MCF 10A (cell line): ENCODE results near the gene COLEC11. TPM values are rescaled to one million over a fixed set of nuclear protein-coding genes. Genes with fewer than 3 reads are reported as not detected.

Experiments used
- BruUV-seq: library from RNA; stranded (reverse); fragments of 400-500 nt; replicated peaks from 2 replicates; lab custom pipeline; 2021; lab: Mats Ljungman, UMichigan
- CTCF ChIA-PET: fragments of 300-600 bp; sonication (Branson Sonifier 250); formaldehyde crosslinking; extraction: SDS; loops from one replicate; lab custom pipeline; 2021; ENCODE audit warnings: antibody characterized with exemption, inconsistent platforms; lab: Yijun Ruan, JAX
- POLR2A ChIA-PET: fragments of 300-600, 350-650 bp; sonication (Branson Sonifier 250); formaldehyde crosslinking; extraction: SDS; loops from one replicate; lab custom pipeline; 2020; ENCODE audit warnings: antibody characterized with exemption, inconsistent platforms; lab: Yijun Ruan, JAX
- DNase-seq: peaks from one replicate; pipeline ENCODE4 v3.0.0-alpha.2; 2018; ENCODE audit not compliant: unreplicated experiment
- H3K27ac Mint-ChIP-seq: one replicate; pipeline ENCODE4 v1.8.0; 2022; ENCODE audit warnings: mild to moderate bottlenecking, low read depth, mixed read lengths; ENCODE audit not compliant: unreplicated experiment
- H3K27me3 Mint-ChIP-seq: one replicate; pipeline ENCODE4 v1.8.0; 2022; ENCODE audit warnings: mixed read lengths; ENCODE audit not compliant: insufficient read depth, unreplicated experiment
- H3K36me3 Mint-ChIP-seq: one replicate; pipeline ENCODE4 v1.8.0; 2022; ENCODE audit warnings: mild to moderate bottlenecking, moderate library complexity, mixed read lengths; ENCODE audit not compliant: insufficient read depth, unreplicated experiment
- H3K4me1 Mint-ChIP-seq: one replicate; pipeline ENCODE4 v1.8.0; 2022; ENCODE audit warnings: mixed read lengths; ENCODE audit not compliant: insufficient read depth, unreplicated experiment
- H3K4me3 Mint-ChIP-seq: one replicate; pipeline ENCODE4 v1.8.0; 2022; ENCODE audit warnings: mild to moderate bottlenecking, moderate library complexity, mixed read lengths; ENCODE audit not compliant: unreplicated experiment
- H3K9me3 Mint-ChIP-seq: one replicate; pipeline ENCODE4 v1.8.0; 2022; ENCODE audit warnings: mixed read lengths; ENCODE audit not compliant: unreplicated experiment
- intact Hi-C: fragments of 100-400 bp; cut with micrococcal nuclease; formaldehyde crosslinking; loops from 2 replicates; pipeline ENCODE4 v1.14.1; 2022
- total RNA-seq: library from RNA; stranded (reverse); gene quantifications from 2 replicates; pipeline ENCODE4 v1.2.3, GENCODE V29; 2022
- TF ChIP-seq, protein P1 (sequence below): fragments of 200-600 bp; IDR thresholded peaks from one replicate; pipeline ENCODE4 v1.8.0; 2022; ENCODE audit warnings: antibody characterized with exemption, mild to moderate bottlenecking; ENCODE audit not compliant: unreplicated experiment

The COLEC11 gene
- total RNA-seq, 1 experiment from 2014 or later, result not detected

DNA sequence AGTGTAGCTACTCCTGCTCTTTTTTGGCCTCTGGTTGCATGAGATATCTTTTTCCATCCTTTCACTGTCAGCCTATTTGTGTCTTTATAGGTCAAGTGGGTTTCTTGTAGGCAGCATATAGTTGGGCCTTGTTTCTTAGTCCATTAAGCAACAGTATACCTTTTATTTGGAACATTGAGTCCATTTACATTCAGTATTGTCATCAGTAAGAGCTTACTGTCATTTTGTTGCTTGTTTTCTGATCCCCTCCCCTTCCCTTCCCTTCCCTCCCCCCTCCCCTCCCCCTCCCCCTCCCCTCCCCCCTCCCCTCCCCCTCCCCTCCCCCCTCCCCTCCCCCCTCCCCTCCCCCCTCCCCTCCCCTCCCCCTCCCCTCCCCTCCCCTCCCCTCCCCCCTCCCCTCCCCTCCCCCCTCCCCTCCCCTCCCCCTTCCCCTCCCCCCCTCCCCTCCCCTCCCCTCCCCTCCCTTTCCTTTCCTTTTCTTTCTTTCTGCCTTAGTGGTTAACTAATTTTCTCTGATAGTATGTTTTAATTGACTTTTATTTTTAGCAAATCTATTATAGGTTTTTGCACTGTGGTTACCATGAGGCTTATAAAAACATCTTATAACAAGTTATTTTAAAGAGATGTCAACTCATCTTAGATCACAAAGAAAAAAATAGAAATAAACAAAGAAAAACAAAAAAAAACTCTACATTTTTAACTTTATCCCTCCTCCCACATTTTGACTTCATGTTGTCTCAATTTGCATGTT lies 95.3 kb downstream of the COLEC11 start:
- TF ChIP-seq, protein P1, sequence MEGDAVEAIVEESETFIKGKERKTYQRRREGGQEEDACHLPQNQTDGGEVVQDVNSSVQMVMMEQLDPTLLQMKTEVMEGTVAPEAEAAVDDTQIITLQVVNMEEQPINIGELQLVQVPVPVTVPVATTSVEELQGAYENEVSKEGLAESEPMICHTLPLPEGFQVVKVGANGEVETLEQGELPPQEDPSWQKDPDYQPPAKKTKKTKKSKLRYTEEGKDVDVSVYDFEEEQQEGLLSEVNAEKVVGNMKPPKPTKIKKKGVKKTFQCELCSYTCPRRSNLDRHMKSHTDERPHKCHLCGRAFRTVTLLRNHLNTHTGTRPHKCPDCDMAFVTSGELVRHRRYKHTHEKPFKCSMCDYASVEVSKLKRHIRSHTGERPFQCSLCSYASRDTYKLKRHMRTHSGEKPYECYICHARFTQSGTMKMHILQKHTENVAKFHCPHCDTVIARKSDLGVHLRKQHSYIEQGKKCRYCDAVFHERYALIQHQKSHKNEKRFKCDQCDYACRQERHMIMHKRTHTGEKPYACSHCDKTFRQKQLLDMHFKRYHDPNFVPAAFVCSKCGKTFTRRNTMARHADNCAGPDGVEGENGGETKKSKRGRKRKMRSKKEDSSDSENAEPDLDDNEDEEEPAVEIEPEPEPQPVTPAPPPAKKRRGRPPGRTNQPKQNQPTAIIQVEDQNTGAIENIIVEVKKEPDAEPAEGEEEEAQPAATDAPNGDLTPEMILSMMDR, result no peak
- DNase-seq, result no peak
- intact Hi-C loops, result loop anchor here (5.0 kb wide), 1 partner anchor 267 kb away; no protein-coding TSS in a partner anchor
- Mint-ChIP-seq H3K9me3 (peaks cover 4% of the 10 kb centered on the region), H3K27me3 (peaks cover 22% of the 10 kb centered on the region), H3K27ac (no peak overlapping the region), H3K36me3 (no peaks in the 10 kb centered on the region), H3K4me1 (peaks cover 2% of the 10 kb centered on the region), H3K4me3 (no peak overlapping the region)
- no TSS peak for BruUV-seq
- ChIA-PET POLR2A (no interaction called here), CTCF (interaction anchor here (0.5 to 5.4 kb wide), 7 partner anchors 11 to 273 kb away, joined by 3 to 50 read pairs (median 3); no protein-coding TSS in a partner anchor)

DNA sequence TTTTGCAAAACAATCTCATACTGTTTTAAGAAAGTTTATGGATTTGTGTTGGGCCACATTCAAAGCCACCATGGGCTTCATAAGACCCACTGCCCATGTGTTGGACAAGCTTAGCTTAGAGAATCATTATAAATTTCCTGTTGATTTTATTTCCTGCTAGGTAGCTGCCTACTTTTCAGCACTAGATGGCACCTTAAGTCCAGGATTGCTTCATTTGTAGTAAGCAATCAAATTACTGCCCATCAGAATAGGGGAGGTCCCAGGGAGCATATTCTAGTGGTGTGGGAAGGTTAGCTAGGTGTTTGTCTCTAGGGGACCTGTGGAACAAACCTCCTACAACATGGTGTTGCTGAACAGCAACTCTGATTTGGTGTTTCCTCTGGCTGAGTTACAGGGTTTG lies 97.5 kb downstream of the COLEC11 start:
- intact Hi-C loops, result loop anchor here (1.0 to 5.0 kb wide), 2 partner anchors 265 to 363 kb away; no protein-coding TSS in a partner anchor
- Mint-ChIP-seq H3K27me3 (peaks cover 22% of the 10 kb centered on the region), H3K27ac (no peak overlapping the region), H3K4me3 (no peak overlapping the region), H3K9me3 (no peaks in the 10 kb centered on the region), H3K36me3 (no peaks in the 10 kb centered on the region), H3K4me1 (no peaks in the 10 kb centered on the region)
- ChIA-PET POLR2A (no interaction called here), CTCF (interaction anchor here (0.6 to 5.4 kb wide), 40 partner anchors 8 to 1823 kb away, joined by 3 to 50 read pairs (median 3); no protein-coding TSS in a partner anchor)
- DNase-seq, result peak; percentile 48
- BruUV-seq, result no TSS peak
- TF ChIP-seq, protein P1, result peak; percentile 72

Other genes with a start within 250 kb of the COLEC11 start
- 42.9 and 49.0 TPM in 2 replicates for gene EIPR1, start 217.3 kb upstream of the COLEC11 start, total RNA-seq
- gene TRAPPC12, start 215.4 kb upstream of the COLEC11 start, total RNA-seq, result 84.4 and 102 TPM in 2 replicates
- gene ADI1, start 75.6 kb upstream of the COLEC11 start, total RNA-seq, result 50.1 and 61.9 TPM in 2 replicates
- 43.2 and 48.3 TPM in 2 replicates for gene RNASEH1, start 36.8 kb upstream of the COLEC11 start, total RNA-seq
- gene RPS7, start 19.9 kb upstream of the COLEC11 start, total RNA-seq, result 1,765 and 1,834 TPM in 2 replicates
- not detected in 2 replicates for gene ALLC, start 63.1 kb downstream of the COLEC11 start, total RNA-seq
- not detected in 2 replicates for gene DCDC2C, start 108.5 kb downstream of the COLEC11 start, total RNA-seq